Stomach smooth muscle (tissue), 2 donors: ENCODE measurements around the gene CISD3.

Source experiments
- H3K27ac ChIP-seq: one replicate; pipeline ENCODE4 v1.7.0; 2013; ENCODE audit warnings: mild to moderate bottlenecking, low read length, inconsistent platforms
- H3K27me3 ChIP-seq, 2 donors: one replicate each; pipeline ENCODE4 v1.7.0; 2013; ENCODE audit warnings: low read length in 2 of 2; ENCODE audit not compliant: insufficient read depth in 2 of 2, control insufficient read depth in 1 of 2
- H3K36me3 ChIP-seq, 2 donors: one replicate each; pipeline ENCODE4 v1.7.0; 2013; ENCODE audit warnings: low read length in 2 of 2; ENCODE audit not compliant: control insufficient read depth in 2 of 2, insufficient read depth in 2 of 2
- H3K4me1 ChIP-seq: one replicate; pipeline ENCODE4 v1.7.0; 2013; ENCODE audit warnings: low read length; ENCODE audit not compliant: control insufficient read depth, insufficient read depth
- H3K4me3 ChIP-seq, 2 donors: one replicate each; pipeline ENCODE4 v1.7.0; 2013; ENCODE audit warnings: low read length in 2 of 2
- H3K9ac ChIP-seq, 2 donors: one replicate each; pipeline ENCODE4 v1.7.0; 2013; ENCODE audit warnings: low read length in 2 of 2, mild to moderate bottlenecking in 1 of 2
- H3K9me3 ChIP-seq, 2 donors: one replicate each; pipeline ENCODE4 v1.7.0; 2013; ENCODE audit warnings: low read length in 2 of 2; ENCODE audit not compliant: control insufficient read depth in 2 of 2
- donor health status: healthy.
- donor health status: Pancreatic carcinoma.

CISD3 gene

DNA sequence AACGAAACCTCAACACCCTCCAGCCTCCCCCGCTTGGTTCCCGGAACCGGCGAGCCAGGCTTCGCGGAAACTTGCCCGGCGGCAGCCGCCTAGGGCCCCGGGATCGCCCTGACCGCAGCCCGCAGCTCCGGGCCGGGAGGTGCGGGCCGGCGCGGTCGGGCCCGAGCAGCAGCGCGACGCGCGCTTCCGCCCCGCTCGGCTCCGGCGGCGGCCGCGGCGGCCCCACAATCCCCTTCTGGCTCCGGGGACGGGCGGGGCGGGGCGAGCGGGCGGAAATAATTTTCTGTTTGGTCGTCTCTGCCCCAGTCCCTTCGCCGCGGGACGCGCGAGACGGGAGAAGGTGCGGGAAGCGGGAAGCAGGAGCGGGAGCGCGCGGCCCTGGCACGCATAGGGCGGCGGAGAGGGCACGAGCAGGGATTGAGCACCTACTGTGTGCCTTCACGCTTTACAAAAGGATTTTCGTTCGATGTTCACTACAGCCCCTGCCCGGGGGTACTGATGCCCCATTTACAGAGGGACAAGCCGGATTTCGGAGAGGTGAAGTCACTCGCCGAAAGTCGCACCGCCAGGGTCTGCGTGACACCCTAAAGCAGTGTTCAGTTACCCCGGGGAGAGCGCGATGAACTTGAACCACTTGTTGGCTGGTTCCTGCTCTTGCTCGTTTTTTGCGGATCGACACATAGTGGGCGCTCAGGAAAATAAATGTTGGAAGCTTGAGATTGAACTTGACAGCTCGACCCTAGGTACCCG lies 27.8 kb upstream of the CISD3 start:
- H3K36me3 ChIP-seq, result peaks cover 0 to 1% of the 10 kb centered on the region in 2 donors
- no peaks in the 10 kb centered on the region for H3K9me3 ChIP-seq
- peaks cover 46% of the 10 kb centered on the region for H3K4me1 ChIP-seq
- peak overlapping the region; percentile 97 for H3K27ac ChIP-seq
- peak overlapping the region; percentile 91 to 93 for H3K9ac ChIP-seq
- peak overlapping the region; percentile 90 to 92 for H3K4me3 ChIP-seq
- H3K27me3 ChIP-seq, result no peaks in the 10 kb centered on the region

DNA sequence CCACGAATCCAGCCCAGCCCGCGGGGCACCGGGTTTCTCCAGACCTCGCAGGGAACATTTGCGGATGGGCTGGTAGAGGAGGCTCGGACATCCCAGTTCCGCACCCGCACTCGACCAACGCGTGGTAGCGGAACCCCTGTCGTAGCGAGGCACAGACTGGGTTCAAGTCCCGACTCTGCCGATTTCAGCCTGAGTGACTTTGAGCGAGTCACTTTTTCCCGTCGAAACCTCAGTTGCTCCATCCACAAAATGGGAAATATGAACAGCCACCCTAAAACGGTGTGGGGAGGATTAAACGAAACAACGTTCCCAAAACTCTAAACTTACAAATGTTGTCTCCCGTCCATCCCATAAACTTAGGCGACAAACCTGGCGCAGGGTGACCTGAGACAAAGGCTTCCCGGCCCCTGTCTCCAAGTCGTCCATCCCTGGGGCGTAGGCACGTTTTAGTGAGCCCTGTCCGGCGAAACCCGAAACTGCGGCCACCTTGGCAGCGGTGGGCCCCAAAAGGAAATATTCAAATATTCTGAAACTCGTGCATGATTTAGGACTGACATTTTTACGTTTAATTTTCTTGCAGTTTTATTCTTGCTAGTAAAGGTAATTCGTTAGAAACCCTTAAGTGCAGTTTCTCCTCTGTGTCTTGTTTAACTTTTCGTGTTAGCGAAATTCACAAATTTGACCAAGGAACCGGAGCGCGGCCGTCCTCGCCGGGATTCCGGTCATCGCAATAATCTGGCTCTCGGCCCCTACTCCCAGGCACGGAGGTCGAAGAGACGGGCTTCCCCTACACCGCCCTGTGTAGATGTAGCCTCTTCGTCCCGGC lies 27.0 kb upstream of the CISD3 start:
- peak overlapping the region; percentile 91 to 93 for H3K9ac ChIP-seq
- H3K9me3 ChIP-seq, result no peaks in the 10 kb centered on the region
- H3K27me3 ChIP-seq, result no peaks in the 10 kb centered on the region
- peak overlapping the region; percentile 90 to 92 for H3K4me3 ChIP-seq
- H3K36me3 ChIP-seq, result peaks cover 4 to 9% of the 10 kb centered on the region in 2 donors
- H3K27ac ChIP-seq, result peak overlapping the region; percentile 97
- peaks cover 52% of the 10 kb centered on the region for H3K4me1 ChIP-seq

DNA sequence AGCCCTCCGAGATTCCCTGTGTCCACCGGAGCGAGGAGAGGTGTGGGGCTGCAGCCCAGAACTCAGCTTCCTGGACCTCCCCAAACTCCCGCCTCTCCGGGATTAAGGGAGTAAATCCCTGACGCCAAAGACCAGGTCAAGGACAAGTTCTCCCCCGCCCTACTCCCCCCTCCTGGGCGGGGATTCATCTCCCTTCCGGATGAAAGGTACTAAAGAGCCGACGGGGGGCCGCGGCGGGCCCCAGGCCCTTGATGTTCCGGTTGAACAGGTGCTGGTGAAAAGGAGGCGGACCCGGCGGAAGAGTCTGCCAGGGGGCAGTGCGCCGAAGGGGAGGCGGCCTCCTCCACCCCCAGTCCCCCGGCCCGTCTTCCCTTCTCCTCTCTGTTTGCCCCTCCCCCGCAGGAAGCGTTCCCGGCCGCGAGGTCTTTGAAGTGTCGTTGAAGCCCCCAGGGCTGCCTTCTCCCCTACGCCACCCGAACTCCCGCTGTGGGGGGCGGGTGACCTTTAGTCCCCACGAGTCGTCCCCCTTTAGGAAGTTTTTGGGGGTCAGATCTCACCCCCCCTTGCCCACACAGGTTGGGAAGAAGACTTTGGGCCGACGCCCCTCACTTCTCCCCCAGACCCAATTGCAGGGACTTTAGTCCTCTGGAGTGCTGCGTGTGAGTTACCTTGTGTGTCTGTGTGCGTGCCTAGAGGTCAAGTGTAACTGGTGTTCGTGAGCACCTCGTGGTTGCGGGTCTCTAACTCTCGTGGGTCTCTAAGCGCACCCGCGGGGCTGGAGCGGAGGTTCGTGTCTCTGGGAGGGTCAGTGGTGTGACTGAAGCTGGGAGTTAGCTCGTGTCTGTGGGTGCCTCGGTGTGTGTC lies 26.2 kb upstream of the CISD3 start:
- Histone ChIP-seq H3K9ac (peak overlapping the region; percentile 91 to 93), H3K4me3 (peak overlapping the region; percentile 90 to 92), H3K27me3 (no peaks in the 10 kb centered on the region), H3K9me3 (no peaks in the 10 kb centered on the region), H3K4me1 (peaks cover 52% of the 10 kb centered on the region), H3K27ac (peak overlapping the region; percentile 97), H3K36me3 (peaks cover 6 to 9% of the 10 kb centered on the region in 2 donors)

DNA sequence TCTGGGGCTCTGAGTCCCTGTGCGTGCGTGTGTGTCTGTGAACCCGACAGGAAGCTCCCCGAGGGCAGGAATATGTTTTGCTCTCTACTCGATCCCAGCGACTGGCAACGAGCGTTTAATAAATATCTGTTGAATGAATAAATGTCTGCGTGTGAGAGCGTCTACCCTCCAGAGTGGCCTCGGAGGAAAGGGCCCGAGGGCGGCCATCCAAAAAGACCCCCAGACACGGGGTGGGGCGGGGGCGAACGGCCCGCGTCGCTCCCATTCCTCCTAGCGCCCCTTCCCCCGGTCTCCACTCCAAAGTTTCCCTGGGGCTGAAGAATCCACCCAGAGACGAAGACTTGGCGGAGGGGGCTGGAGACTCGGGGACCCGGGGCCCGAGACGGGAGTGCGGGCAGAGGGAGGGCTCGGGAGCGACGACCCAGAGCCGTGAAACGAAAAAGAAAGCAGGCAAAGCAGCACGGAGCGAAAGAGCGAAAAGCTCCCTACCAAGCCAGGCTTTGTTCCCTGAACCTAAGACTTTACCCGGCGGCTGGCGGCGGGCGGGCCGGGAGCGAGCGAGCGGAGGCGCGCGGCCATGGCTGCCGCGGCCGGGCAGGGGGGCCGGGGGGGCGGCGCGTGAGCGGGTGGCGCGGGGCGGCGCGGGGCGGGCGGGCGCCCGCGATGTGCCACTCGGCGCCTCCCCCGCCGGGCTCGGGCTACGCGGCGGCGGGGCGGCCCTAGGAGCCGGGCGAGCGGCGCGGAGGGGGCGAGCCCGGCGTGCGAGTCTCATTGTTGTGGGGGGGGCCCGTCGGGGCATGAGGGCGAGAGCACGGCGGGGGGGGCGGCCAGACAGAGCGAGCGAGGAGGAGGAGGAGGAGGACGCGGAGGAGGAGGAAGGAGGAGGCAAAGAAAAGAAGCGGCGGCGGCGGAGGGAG lies 25.3 kb upstream of the CISD3 start, which contains the start of gene MLLT6:
TSS of gene MLLT6 (plus strand) at position 668 of the 917 bp plus-strand sequence. CDS start 360 bp downstream, outside the sequence.
- peak within 1 kb of the TSS; percentile 90 to 92 for H3K4me3 ChIP-seq
- peak within 1 kb of the TSS; percentile 97 for H3K27ac ChIP-seq
- no peaks in the 10 kb centered on the region for H3K9me3 ChIP-seq
- H3K9ac ChIP-seq, result peak within 1 kb of the TSS; percentile 91 to 93
- no peaks in the 10 kb centered on the region for H3K27me3 ChIP-seq
- peaks cover 52% of the 10 kb centered on the region for H3K4me1 ChIP-seq
- H3K36me3 ChIP-seq, result peaks cover 11 to 15% of the 10 kb centered on the region in 2 donors

DNA sequence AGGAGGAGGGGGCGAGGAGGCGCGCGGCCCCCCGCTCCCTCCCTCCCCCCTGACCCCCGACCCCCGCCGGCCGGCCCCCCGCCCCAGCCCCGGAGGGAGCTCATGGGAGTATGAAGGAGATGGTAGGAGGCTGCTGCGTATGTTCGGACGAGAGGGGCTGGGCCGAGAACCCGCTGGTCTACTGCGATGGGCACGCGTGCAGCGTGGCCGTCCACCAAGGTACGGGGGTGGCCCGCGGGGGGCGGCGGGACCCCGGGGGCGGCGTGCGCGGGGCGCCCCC lies 24.7 kb upstream of the CISD3 start:
- H3K36me3 ChIP-seq, result peaks cover 14 to 21% of the 10 kb centered on the region in 2 donors
- H3K9ac ChIP-seq, result peak overlapping the region in 1 of 2 donors; percentile 80
- H3K9me3 ChIP-seq, result no peaks in the 10 kb centered on the region
- no peaks in the 10 kb centered on the region for H3K27me3 ChIP-seq
- peak overlapping the region; percentile 83 to 86 for H3K4me3 ChIP-seq
- H3K4me1 ChIP-seq, result peaks cover 52% of the 10 kb centered on the region
- H3K27ac ChIP-seq, result peak overlapping the region; percentile 69

DNA sequence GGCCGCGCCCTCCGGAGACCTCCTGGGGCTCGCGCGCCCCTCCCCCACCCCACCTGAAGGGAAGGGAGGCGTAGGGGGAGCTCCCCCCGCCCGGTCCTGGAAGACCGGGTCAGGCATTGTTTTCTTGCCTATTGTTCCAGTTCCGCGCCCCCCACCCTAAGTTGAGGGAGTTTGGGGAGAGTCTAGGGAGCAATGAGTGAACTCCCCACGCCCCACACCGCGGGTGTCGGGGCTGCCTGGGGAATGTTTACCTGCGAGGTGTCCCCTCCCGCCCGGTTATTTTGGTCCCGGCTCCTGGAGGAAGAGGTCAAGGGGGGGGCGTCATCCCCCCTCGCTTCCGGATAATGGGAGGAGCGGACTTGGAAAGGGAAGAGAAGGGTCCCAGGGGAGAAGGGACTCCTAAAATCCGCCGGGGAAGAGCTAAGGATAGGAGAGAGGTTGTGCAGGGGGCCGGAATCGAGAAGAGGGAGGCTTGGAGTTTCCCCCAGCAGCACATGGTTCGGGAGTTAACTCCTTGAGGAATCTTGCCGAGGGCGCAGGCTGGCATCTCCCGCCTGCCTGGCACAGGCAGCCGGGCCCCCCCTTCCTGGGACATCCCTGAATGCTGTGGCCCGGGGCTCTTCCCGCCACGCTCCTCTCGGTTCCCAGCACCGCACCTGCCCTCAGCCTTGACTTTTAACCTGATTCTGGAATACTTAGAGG lies 24.2 kb upstream of the CISD3 start:
- H3K27ac ChIP-seq, result peak overlapping the region; percentile 69
- H3K9ac ChIP-seq, result peak overlapping the region; percentile 55 to 80
- H3K36me3 ChIP-seq, result peaks cover 16 to 24% of the 10 kb centered on the region in 2 donors
- no peaks in the 10 kb centered on the region for H3K27me3 ChIP-seq
- H3K4me3 ChIP-seq, result peak overlapping the region; percentile 83 to 86
- no peaks in the 10 kb centered on the region for H3K9me3 ChIP-seq
- peaks cover 50% of the 10 kb centered on the region for H3K4me1 ChIP-seq

DNA sequence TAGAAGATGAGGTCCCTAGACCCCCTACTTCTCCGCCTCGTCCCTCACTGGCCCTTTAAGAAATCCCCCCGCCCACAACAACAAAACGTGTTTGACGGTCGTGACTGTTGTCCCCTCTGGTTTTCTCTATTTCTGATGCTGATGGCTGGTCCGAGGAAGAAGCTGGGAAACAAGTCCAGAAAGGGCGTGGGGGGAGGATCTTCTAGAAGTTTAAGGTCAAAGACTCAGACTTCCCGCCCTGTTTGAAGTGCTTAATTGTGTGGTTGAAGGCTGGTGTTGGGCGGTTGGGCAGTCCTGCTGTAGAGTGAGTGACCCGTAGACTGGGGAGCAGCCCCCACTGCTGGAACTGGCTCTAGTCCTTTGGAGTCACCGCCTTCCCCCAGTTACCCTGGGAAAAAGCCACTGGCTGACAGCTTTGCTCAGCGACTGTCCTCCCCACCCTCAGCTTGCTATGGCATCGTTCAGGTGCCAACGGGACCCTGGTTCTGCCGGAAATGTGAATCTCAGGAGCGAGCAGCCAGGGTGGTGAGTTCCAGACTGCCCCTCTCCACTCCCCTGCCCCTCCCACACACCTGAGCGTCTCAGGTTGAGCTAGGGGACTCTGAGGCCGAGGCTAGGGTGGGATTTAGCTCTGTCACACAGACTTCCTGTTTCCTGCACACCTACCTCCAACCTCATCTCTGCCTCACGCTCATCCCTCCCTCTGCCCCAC lies 23.5 kb upstream of the CISD3 start:
- Histone ChIP-seq H3K9ac (peak overlapping the region; percentile 55 to 80), H3K27me3 (no peaks in the 10 kb centered on the region), H3K4me1 (peaks cover 43% of the 10 kb centered on the region), H3K36me3 (peaks cover 16 to 28% of the 10 kb centered on the region in 2 donors), H3K27ac (peak overlapping the region; percentile 69), H3K9me3 (no peaks in the 10 kb centered on the region), H3K4me3 (peak overlapping the region; percentile 83 to 86)

DNA sequence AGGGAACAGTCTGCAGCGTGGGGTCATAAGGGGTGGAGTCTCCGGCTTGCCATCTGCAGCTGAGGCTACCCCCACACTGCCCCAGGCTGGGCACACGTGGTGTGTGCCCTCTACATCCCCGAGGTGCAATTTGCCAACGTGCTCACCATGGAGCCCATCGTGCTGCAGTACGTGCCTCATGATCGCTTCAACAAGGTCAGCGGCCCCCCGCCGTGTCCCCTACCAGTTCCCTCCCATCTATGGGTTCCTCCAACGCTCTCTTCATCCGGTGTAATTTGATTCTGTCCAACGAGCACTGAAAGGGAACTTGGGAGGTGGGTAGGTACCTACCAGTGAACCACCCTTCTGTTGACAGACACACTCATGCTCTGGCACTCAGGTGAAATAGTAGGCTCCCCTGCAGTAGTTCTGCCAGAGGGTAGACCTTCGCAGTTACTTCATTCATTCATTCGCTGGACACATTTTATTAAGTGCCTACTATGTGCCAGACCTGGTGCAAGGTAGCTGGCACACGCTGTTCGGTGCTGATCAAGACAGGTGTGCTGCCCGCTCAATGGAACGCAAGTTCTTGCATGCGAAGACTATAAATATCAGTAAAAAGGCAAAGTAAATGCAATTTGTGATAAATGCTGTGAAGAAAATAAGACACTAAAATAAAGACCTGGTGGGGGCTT lies 22.3 kb upstream of the CISD3 start:
- no peak overlapping the region for H3K4me3 ChIP-seq
- no peaks in the 10 kb centered on the region for H3K9me3 ChIP-seq
- peaks cover 34% of the 10 kb centered on the region for H3K4me1 ChIP-seq
- no peaks in the 10 kb centered on the region for H3K27me3 ChIP-seq
- H3K9ac ChIP-seq, result no peak overlapping the region
- peaks cover 24 to 37% of the 10 kb centered on the region in 2 donors for H3K36me3 ChIP-seq
- no peak overlapping the region for H3K27ac ChIP-seq
